GM13976 (cell line): ENCODE results near the gene IGSF3.

Experiments used
- DNase-seq: peaks from one replicate; pipeline ENCODE4 v3.0.0; 2012; ENCODE audit warnings: low spot score
- CTCF ChIP-seq: IDR thresholded peaks from 2 replicates; pipeline ENCODE4 v1.5.1; 2012; ENCODE audit warnings: borderline replicate concordance, mild to moderate bottlenecking; ENCODE audit not compliant: insufficient read depth; ENCODE audit errors: extremely low read depth, missing control alignments, control extremely low read depth
- in situ Hi-C: fragments of 300-500 bp; cut with MboI; formaldehyde crosslinking; loops from one replicate; pipeline ENCODE4 v1.12.0; 2022; ENCODE audit warnings: low sequenced_read_pairs, mixed read lengths, inconsistent platforms; ENCODE audit not compliant: unreplicated experiment

Gene IGSF3

GRCh38 chr1:116681343-116681899 is 13.9 kb upstream of the IGSF3 start:
- in situ Hi-C loops: no loop called here
- DNase-seq: no peak
- no peak for TF ChIP-seq CTCF

GRCh38 chr1:116680752-116681151 is 13.2 kb upstream of the IGSF3 start:
- in situ Hi-C loops: no loop called here
- no peak for TF ChIP-seq CTCF
- DNase-seq: no peak

- TF ChIP-seq CTCF: no peak
- DNase-seq: no peak
- in situ Hi-C loops: loop anchor here (10.0 kb wide), 1 partner anchor 105 kb away; the partner anchor contains the start of gene CD58
These were observed 12.5 kb upstream of the IGSF3 start for GRCh38 chr1:116679828-116680628.

GRCh38 chr1:116679091-116679827 is 11.7 kb upstream of the IGSF3 start:
- no peak for DNase-seq
- TF ChIP-seq CTCF: no peak
- in situ Hi-C loops: loop anchor here (10.0 kb wide), 1 partner anchor 104 kb away; the partner anchor contains the start of gene CD58

GRCh38 chr1:116678732-116679090 is 11.2 kb upstream of the IGSF3 start:
- no peak for DNase-seq
- in situ Hi-C loops: loop anchor here (10.0 kb wide), 1 partner anchor 104 kb away; the partner anchor contains the start of gene CD58
- no peak for TF ChIP-seq CTCF

- no peak for DNase-seq
- in situ Hi-C loops: loop anchor here (10.0 kb wide), 1 partner anchor 103 kb away; the partner anchor contains the start of gene CD58
- TF ChIP-seq CTCF: no peak
These were observed 10.0 kb upstream of the IGSF3 start for GRCh38 chr1:116677474-116678062.
